HCT116 (cell line): Measurements from ENCODE around the gene CGNL1. TPM values are rescaled to one million over a fixed set of nuclear protein-coding genes. Genes with fewer than 3 reads are reported as not detected.

Source experiments
- ATAC-seq: fragments of 200-7000 bp; cut with Tn5 transposase; 2 replicates; pipeline ENCODE4 v1.9.1; 2020; ENCODE audit warnings: mild to moderate bottlenecking, moderate library complexity
- BruUV-seq: library from RNA; stranded (reverse); fragments of 400-500 nt; replicated peaks from 2 replicates; lab custom pipeline; 2021; lab: Mats Ljungman, UMichigan
- CTCF ChIA-PET: fragments of 300-600 bp; sonication (Branson Sonifier 250); formaldehyde crosslinking; loops from one replicate; lab custom pipeline; 2021; ENCODE audit warnings: antibody characterized with exemption; lab: Charles Lee
- POLR2A ChIA-PET: fragments of 300-600, 350-600 bp; sonication (Branson Sonifier 250); formaldehyde crosslinking; loops from one replicate; lab custom pipeline; 2021; ENCODE audit warnings: antibody characterized with exemption; lab: Charles Lee
- RAD21 ChIA-PET, 2 experiments: fragments of 300-600 bp; sonication (Branson Sonifier 250); formaldehyde crosslinking; loops; one replicate each; lab custom pipeline; 2023; ENCODE audit warnings: low total read pairs in 2 of 2; ENCODE audit not compliant: uncharacterized antibody in 2 of 2, unreplicated experiment in 2 of 2, low non-redundant PET in 1 of 2; lab: Charles Lee
- DNase-seq: peaks from one replicate; pipeline ENCODE4 v3.0.0-alpha.2; 2010; ENCODE audit warnings: low read depth, low spot score
- H2AFZ ChIP-seq: fragments of 200-600 bp; shearing (Covaris generic), sonication (generic); 2 replicates; pipeline ENCODE4 v1.6.1; 2017; ENCODE audit warnings: low read depth, mixed run types, mixed read lengths, antibody characterized with exemption, low read length; ENCODE audit not compliant: poor library complexity, severe bottlenecking
- H3K27ac ChIP-seq: 2 replicates; pipeline ENCODE4 v1.5.1; 2012; ENCODE audit warnings: low read depth, low read length
- H3K27me3 ChIP-seq: fragments of 200-600 bp; sonication (generic); 2 replicates; pipeline ENCODE4 v1.6.1; 2016; ENCODE audit warnings: mixed run types, low read length, mixed read lengths; ENCODE audit not compliant: insufficient read depth
- H3K36me3 ChIP-seq, 2 experiments: fragments of 200-500 bp in 1 of 2; fragments of 200-600 bp in 1 of 2; sonication (Bioruptor generic) in 1 of 2; sonication (generic) in 1 of 2; 2 replicates each; pipeline versions ENCODE4 v1.5.1 to v1.6.1; 2014 to 2016; ENCODE audit warnings: low read length in 2 of 2, inconsistent platforms in 1 of 2, mixed read lengths in 1 of 2, mixed run types in 1 of 2; ENCODE audit not compliant: insufficient read depth in 2 of 2, control insufficient read depth in 1 of 2
- H3K4me1 ChIP-seq, 2 experiments: fragments of 200-600 bp in 1 of 2; sonication (generic) in 1 of 2; 2 replicates each; pipeline versions ENCODE4 v1.5.1 to v1.6.1; 2012 to 2017; ENCODE audit warnings: low read length in 2 of 2, inconsistent platforms in 1 of 2, mild to moderate bottlenecking in 1 of 2, mixed read lengths in 1 of 2, mixed run types in 1 of 2, moderate library complexity in 1 of 2; ENCODE audit not compliant: insufficient read depth in 2 of 2, control insufficient read depth in 1 of 2
- H3K4me2 ChIP-seq: fragments of 200-600 bp; sonication (generic); 2 replicates; pipeline ENCODE4 v1.6.1; 2017; ENCODE audit warnings: mixed run types, low read length, mixed read lengths
- H3K4me3 ChIP-seq, 2 experiments: fragments of 200-600 bp in 1 of 2; sonication (generic) in 1 of 2; replicated peaks in 1 of 2; 2 replicates each; pipeline ENCODE4 v1.5.1; 2011 to 2016; ENCODE audit warnings: low read length in 2 of 2, control low read depth in 1 of 2, low read depth in 1 of 2, mild to moderate bottlenecking in 1 of 2, mixed read lengths in 1 of 2, mixed run types in 1 of 2
- H3K79me2 ChIP-seq: fragments of 200-600 bp; sonication (generic); 2 replicates; pipeline ENCODE4 v1.6.1; 2017; ENCODE audit warnings: mild to moderate bottlenecking, mixed run types, low read length, moderate library complexity, mixed read lengths; ENCODE audit not compliant: insufficient read depth
- H3K9ac ChIP-seq: fragments of 200-600 bp; sonication (generic); 2 replicates; pipeline ENCODE4 v1.6.1; 2016; ENCODE audit warnings: low read length, mixed read lengths
- H3K9me2 ChIP-seq: fragments of 200-600 bp; sonication (generic), shearing (Covaris generic); 2 replicates; pipeline ENCODE4 v1.6.1; 2017; ENCODE audit warnings: mixed run types, mild to moderate bottlenecking, moderate library complexity; ENCODE audit not compliant: insufficient read depth
- H3K9me3 ChIP-seq, 2 experiments: fragments of 200-500 bp in 1 of 2; fragments of 200-600 bp in 1 of 2; sonication (Bioruptor generic) in 1 of 2; sonication (generic) in 1 of 2; 2 replicates each; pipeline ENCODE4 v1.6.1; 2014 to 2017; ENCODE audit warnings: low read length in 2 of 2, mixed read lengths in 2 of 2, inconsistent platforms in 1 of 2, low read depth in 1 of 2, mild to moderate bottlenecking in 1 of 2, mixed run types in 1 of 2, moderate library complexity in 1 of 2; ENCODE audit not compliant: control insufficient read depth in 1 of 2, insufficient read depth in 1 of 2
- H4K20me1 ChIP-seq: fragments of 200-600 bp; sonication (generic), shearing (Covaris generic); 2 replicates; pipeline ENCODE4 v1.6.1; 2017; ENCODE audit warnings: mixed run types, mild to moderate bottlenecking, moderate library complexity; ENCODE audit not compliant: insufficient read depth
- CBX3 ChIP-seq: IDR thresholded peaks from 2 replicates; pipeline ENCODE4 v1.6.1; 2012; ENCODE audit warnings: low read depth
- CEBPB ChIP-seq: IDR thresholded peaks from 2 replicates; pipeline ENCODE4 v1.6.1; 2012; ENCODE audit warnings: low read depth
- EGR1 ChIP-seq: IDR thresholded peaks from 2 replicates; pipeline ENCODE4 v1.6.1; 2012; ENCODE audit warnings: low read depth
- EZH2phosphoT487 ChIP-seq: fragments of 200-600 bp; IDR thresholded peaks from 2 replicates; pipeline ENCODE4 v1.6.1; 2018; ENCODE audit warnings: antibody characterized with exemption, borderline replicate concordance
- FOSL1 ChIP-seq: IDR thresholded peaks from 2 replicates; pipeline ENCODE4 v1.6.1; 2012; ENCODE audit warnings: low read depth
- JUND ChIP-seq: IDR thresholded peaks from 2 replicates; pipeline ENCODE4 v1.6.1; 2012
- POLR2A ChIP-seq: IDR thresholded peaks from 2 replicates; pipeline ENCODE4 v1.7.0; 2011; ENCODE audit warnings: borderline replicate concordance; ENCODE audit not compliant: insufficient read depth, insufficient read length; ENCODE audit errors: extremely low read depth
- POLR2AphosphoS5 ChIP-seq: IDR thresholded peaks from 2 replicates; pipeline ENCODE4 v1.6.1; 2011; ENCODE audit warnings: mild to moderate bottlenecking, low read depth, low read length, moderate library complexity
- RAD21 ChIP-seq: IDR thresholded peaks from 2 replicates; pipeline ENCODE4 v1.6.1; 2012; ENCODE audit warnings: low read depth, mild to moderate bottlenecking
- SIN3A ChIP-seq: IDR thresholded peaks from 2 replicates; pipeline ENCODE4 v1.6.1; 2012; ENCODE audit warnings: low read depth
- SRF ChIP-seq: IDR thresholded peaks from 2 replicates; pipeline ENCODE4 v1.6.1; 2012; ENCODE audit warnings: low read depth
- TCF7L2 ChIP-seq: IDR thresholded peaks from 2 replicates; pipeline ENCODE4 v1.7.0; 2011; ENCODE audit warnings: borderline replicate concordance, inconsistent platforms; ENCODE audit not compliant: insufficient read depth, insufficient read length; ENCODE audit errors: extremely low read depth
- ZFX ChIP-seq: fragments of 450-650 bp; IDR thresholded peaks from 2 replicates; pipeline ENCODE4 v1.6.1; 2017
- ZNF274 ChIP-seq: fragments of 200-500 bp; sonication (Bioruptor generic); IDR thresholded peaks from 2 replicates; pipeline ENCODE4 v1.6.1; 2014; ENCODE audit warnings: mild to moderate bottlenecking, low read depth, low read length, inconsistent platforms
- intact Hi-C: fragments of 100-400 bp; cut with micrococcal nuclease; formaldehyde crosslinking; loops from 2 replicates; pipeline ENCODE4 v1.10.0; 2022
- total RNA-seq: library from RNA; stranded (reverse); gene quantifications from one replicate; pipeline ENCODE4 v1.2.1, GENCODE V29; 2021; ENCODE audit not compliant: unreplicated experiment
- TF ChIP-seq, protein P1 (sequence below): IDR thresholded peaks from 2 replicates; pipeline ENCODE4 v1.6.1; 2011; ENCODE audit warnings: mild to moderate bottlenecking, low read length, moderate library complexity; ENCODE audit not compliant: insufficient replicate concordance; ENCODE audit errors: extremely low read depth
- TF ChIP-seq, protein P2 (sequence below): IDR thresholded peaks from 2 replicates; pipeline ENCODE4 v1.6.1; 2012; ENCODE audit warnings: low read depth
- TF ChIP-seq, protein P3 (sequence below): IDR thresholded peaks from 2 replicates; pipeline ENCODE4 v1.6.1; 2012

Gene CGNL1
- total RNA-seq, 1 experiment from 2014 or later: 2.2 TPM

DNA sequence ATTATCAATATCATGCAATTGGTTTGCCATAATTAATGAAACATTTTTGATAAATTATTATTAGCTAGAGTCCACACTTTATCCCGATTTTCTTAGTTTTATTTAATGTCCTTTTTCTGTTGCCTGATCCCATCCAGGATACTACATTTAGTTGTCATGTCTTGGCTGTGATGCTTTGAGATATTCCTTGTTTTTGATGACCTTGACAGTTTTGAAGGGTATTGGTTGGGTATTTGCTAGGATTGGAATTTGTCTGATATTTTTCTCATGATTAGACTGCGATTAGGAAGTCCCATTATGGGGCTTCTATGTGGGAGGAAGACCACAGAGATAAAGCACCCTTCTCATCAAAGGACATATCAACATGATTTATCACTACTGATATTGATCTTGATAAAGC is 43.0 kb downstream of the CGNL1 start:
- BruUV-seq: no TSS peak
- ChIA-PET RAD21 (no interaction called here), CTCF (no interaction called here), POLR2A (no interaction called here)
- no peaks in the 10 kb centered on the region for H4K20me1 ChIP-seq
- intact Hi-C loops: no loop called here
- no peak for DNase-seq
- no peaks in the 10 kb centered on the region for H3K36me3 ChIP-seq
- no peak for ATAC-seq
- H2AFZ ChIP-seq: no peak overlapping the region
- no peak overlapping the region for H3K4me2 ChIP-seq
- no peak overlapping the region for H3K9ac ChIP-seq
- no peaks in the 10 kb centered on the region for H3K27me3 ChIP-seq
- no peak overlapping the region for H3K27ac ChIP-seq
- no peaks in the 10 kb centered on the region for H3K9me2 ChIP-seq
- no peaks in the 10 kb centered on the region for H3K9me3 ChIP-seq
- H3K4me1 ChIP-seq: no peaks in the 10 kb centered on the region
- no peaks in the 10 kb centered on the region for H3K79me2 ChIP-seq
- H3K4me3 ChIP-seq: no peak overlapping the region
- TF ChIP-seq POLR2A (no peak), SRF (no peak), ZNF274 (no peak), ZFX (no peak), EGR1 (no peak), CBX3 (no peak)
- TF ChIP-seq, protein P1, sequence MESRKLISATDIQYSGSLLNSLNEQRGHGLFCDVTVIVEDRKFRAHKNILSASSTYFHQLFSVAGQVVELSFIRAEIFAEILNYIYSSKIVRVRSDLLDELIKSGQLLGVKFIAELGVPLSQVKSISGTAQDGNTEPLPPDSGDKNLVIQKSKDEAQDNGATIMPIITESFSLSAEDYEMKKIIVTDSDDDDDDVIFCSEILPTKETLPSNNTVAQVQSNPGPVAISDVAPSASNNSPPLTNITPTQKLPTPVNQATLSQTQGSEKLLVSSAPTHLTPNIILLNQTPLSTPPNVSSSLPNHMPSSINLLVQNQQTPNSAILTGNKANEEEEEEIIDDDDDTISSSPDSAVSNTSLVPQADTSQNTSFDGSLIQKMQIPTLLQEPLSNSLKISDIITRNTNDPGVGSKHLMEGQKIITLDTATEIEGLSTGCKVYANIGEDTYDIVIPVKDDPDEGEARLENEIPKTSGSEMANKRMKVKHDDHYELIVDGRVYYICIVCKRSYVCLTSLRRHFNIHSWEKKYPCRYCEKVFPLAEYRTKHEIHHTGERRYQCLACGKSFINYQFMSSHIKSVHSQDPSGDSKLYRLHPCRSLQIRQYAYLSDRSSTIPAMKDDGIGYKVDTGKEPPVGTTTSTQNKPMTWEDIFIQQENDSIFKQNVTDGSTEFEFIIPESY: no peak
- TF ChIP-seq, all 23 proteins: peak for 0

DNA sequence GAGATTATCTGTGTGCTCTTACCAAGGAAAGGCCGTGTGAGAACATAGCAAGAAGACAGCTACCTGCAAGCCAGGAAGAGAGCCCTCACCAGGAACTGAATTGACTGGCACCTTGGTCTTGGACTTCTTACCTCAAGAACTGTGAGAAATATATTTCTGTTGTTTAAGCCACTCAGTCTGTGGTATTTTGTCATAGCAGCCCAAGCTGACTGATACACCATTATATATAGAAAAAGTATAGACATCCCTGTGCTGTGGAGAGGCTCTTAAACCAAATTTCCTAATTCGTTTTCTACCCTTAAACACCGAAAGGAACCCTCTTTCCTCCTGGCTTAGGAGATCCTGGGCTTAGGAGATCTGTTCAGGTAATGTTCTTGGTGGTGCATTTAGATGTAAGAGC is 44.8 kb downstream of the CGNL1 start:
- H3K4me2 ChIP-seq: no peak overlapping the region
- no peaks in the 10 kb centered on the region for H4K20me1 ChIP-seq
- no peaks in the 10 kb centered on the region for H3K4me1 ChIP-seq
- no peaks in the 10 kb centered on the region for H3K9me3 ChIP-seq
- H3K36me3 ChIP-seq: no peaks in the 10 kb centered on the region
- ChIA-PET CTCF (no interaction called here), RAD21 (no interaction called here), POLR2A (no interaction called here)
- H3K27me3 ChIP-seq: no peaks in the 10 kb centered on the region
- no TSS peak for BruUV-seq
- H3K9ac ChIP-seq: no peak overlapping the region
- H3K4me3 ChIP-seq: no peak overlapping the region
- no peak overlapping the region for H2AFZ ChIP-seq
- ATAC-seq: no peak
- H3K79me2 ChIP-seq: no peaks in the 10 kb centered on the region
- no peak for DNase-seq
- H3K27ac ChIP-seq: no peak overlapping the region
- H3K9me2 ChIP-seq: no peaks in the 10 kb centered on the region
- intact Hi-C loops: no loop called here
- TF ChIP-seq ZFX: no peak
- TF ChIP-seq, protein P2, sequence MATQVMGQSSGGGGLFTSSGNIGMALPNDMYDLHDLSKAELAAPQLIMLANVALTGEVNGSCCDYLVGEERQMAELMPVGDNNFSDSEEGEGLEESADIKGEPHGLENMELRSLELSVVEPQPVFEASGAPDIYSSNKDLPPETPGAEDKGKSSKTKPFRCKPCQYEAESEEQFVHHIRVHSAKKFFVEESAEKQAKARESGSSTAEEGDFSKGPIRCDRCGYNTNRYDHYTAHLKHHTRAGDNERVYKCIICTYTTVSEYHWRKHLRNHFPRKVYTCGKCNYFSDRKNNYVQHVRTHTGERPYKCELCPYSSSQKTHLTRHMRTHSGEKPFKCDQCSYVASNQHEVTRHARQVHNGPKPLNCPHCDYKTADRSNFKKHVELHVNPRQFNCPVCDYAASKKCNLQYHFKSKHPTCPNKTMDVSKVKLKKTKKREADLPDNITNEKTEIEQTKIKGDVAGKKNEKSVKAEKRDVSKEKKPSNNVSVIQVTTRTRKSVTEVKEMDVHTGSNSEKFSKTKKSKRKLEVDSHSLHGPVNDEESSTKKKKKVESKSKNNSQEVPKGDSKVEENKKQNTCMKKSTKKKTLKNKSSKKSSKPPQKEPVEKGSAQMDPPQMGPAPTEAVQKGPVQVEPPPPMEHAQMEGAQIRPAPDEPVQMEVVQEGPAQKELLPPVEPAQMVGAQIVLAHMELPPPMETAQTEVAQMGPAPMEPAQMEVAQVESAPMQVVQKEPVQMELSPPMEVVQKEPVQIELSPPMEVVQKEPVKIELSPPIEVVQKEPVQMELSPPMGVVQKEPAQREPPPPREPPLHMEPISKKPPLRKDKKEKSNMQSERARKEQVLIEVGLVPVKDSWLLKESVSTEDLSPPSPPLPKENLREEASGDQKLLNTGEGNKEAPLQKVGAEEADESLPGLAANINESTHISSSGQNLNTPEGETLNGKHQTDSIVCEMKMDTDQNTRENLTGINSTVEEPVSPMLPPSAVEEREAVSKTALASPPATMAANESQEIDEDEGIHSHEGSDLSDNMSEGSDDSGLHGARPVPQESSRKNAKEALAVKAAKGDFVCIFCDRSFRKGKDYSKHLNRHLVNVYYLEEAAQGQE: no peak
- no peak for TF ChIP-seq CBX3
- no peak for TF ChIP-seq TCF7L2
- no peak for TF ChIP-seq FOSL1
- no peak for TF ChIP-seq EZH2phosphoT487
- TF ChIP-seq POLR2AphosphoS5: no peak
- no peak for TF ChIP-seq SRF
- TF ChIP-seq, protein P3, sequence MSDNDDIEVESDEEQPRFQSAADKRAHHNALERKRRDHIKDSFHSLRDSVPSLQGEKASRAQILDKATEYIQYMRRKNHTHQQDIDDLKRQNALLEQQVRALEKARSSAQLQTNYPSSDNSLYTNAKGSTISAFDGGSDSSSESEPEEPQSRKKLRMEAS: no peak
- TF ChIP-seq JUND: no peak
- no peak for TF ChIP-seq RAD21
- no peak for TF ChIP-seq CEBPB
- no peak for TF ChIP-seq SIN3A
